B cell (primary cell): Measurements from ENCODE around the gene MALSU1. TPM values are rescaled to one million over a fixed set of nuclear protein-coding genes. Genes with fewer than 3 reads are reported as not detected.

Source experiments
- ATAC-seq: fragments of 200-7000 bp; cut with Tn5 transposase; one replicate; pipeline ENCODE4 v1.10.0; 2021; ENCODE audit warnings: low read depth, mild to moderate bottlenecking, moderate number of reproducible peaks, moderate library complexity
- CTCF ChIA-PET: fragments of 350-600 bp; sonication (Branson Sonifier 250); formaldehyde crosslinking; loops from one replicate; lab custom pipeline; 2021; ENCODE audit warnings: antibody characterized with exemption, inconsistent platforms; lab: Charles Lee
- POLR2A ChIA-PET: fragments of 350-600 bp; sonication (Branson Sonifier 250); formaldehyde crosslinking; loops from one replicate; lab custom pipeline; 2021; ENCODE audit warnings: antibody characterized with exemption; lab: Charles Lee
- DNase-seq: peaks from one replicate; pipeline ENCODE4 v3.0.0; 2013
- H2AFZ ChIP-seq: 2 replicates; pipeline ENCODE4 v1.6.1; 2012; ENCODE audit warnings: mild to moderate bottlenecking, low read depth, low read length; ENCODE audit not compliant: insufficient read depth, poor library complexity, severe bottlenecking
- H3K27ac ChIP-seq, 2 donors: 1 replicate in 1 of 2; 2 replicates in 1 of 2; pipeline ENCODE4 v1.5.1; 2012 to 2013; ENCODE audit warnings: low read length in 2 of 2, mild to moderate bottlenecking in 2 of 2, moderate library complexity in 1 of 2
- H3K27me3 ChIP-seq, 4 experiments: fragments of 200-600 bp in 1 of 4; sonication (generic) in 1 of 4; replicated peaks in 1 of 4; 1 replicate in 2 of 4; 2 replicates in 2 of 4; pipeline versions ENCODE4 v1.6.1 to v1.7.0; 2013 to 2016; ENCODE audit warnings: low read length in 3 of 4, mild to moderate bottlenecking in 2 of 4, mixed read lengths in 1 of 4, moderate library complexity in 1 of 4; ENCODE audit not compliant: insufficient read depth in 4 of 4, control insufficient read depth in 3 of 4; ENCODE audit errors: control extremely low read depth in 1 of 4
- H3K36me3 ChIP-seq, 2 experiments: replicated peaks in 1 of 2; 1 replicate in 1 of 2; 2 replicates in 1 of 2; pipeline versions ENCODE4 v1.6.1 to v1.7.1; 2013; ENCODE audit warnings: low read length in 1 of 2; ENCODE audit not compliant: insufficient read depth in 2 of 2, control insufficient read depth in 1 of 2; ENCODE audit errors: control extremely low read depth in 1 of 2, extremely low read depth in 1 of 2
- H3K4me1 ChIP-seq, 2 donors: fragments of 200-600 bp in 1 of 2; sonication (generic) in 1 of 2; 1 replicate in 1 of 2; 2 replicates in 1 of 2; pipeline versions ENCODE4 v1.5.1 to v1.6.1; 2013 to 2017; ENCODE audit warnings: low read length in 2 of 2; ENCODE audit not compliant: control insufficient read depth in 2 of 2, insufficient read depth in 2 of 2
- H3K4me2 ChIP-seq: replicated peaks from 2 replicates; pipeline ENCODE3; 2012; ENCODE audit warnings: mild to moderate bottlenecking, low read depth, low read length; ENCODE audit not compliant: poor library complexity, severe bottlenecking
- H3K4me3 ChIP-seq, 5 experiments: fragments of 200-600 bp in 1 of 5; sonication (generic) in 1 of 5; 1 replicate in 3 of 5; 2 replicates in 2 of 5; pipeline versions ENCODE4 v1.5.1 to v1.7.0; 2011 to 2016; ENCODE audit warnings: low read length in 4 of 5, mild to moderate bottlenecking in 4 of 5, low read depth in 2 of 5, control low read depth in 1 of 5, moderate library complexity in 1 of 5; ENCODE audit not compliant: insufficient read depth in 1 of 5; ENCODE audit errors: control extremely low read depth in 1 of 5, extremely low read depth in 1 of 5
- H3K79me2 ChIP-seq: fragments of 200-600 bp; sonication (generic); one replicate; pipeline ENCODE4 v1.6.0; 2016; ENCODE audit warnings: low read length; ENCODE audit not compliant: control insufficient read depth, insufficient read depth
- H3K9ac ChIP-seq: fragments of 200-600 bp; sonication (generic); 2 replicates; pipeline ENCODE4 v1.6.1; 2017; ENCODE audit warnings: mild to moderate bottlenecking, low read length, moderate library complexity
- H3K9me3 ChIP-seq, 3 donors: one replicate each; pipeline versions ENCODE4 v1.6.1 to v1.7.1; 2013; ENCODE audit warnings: low read length in 2 of 3; ENCODE audit not compliant: control insufficient read depth in 2 of 3, insufficient read depth in 1 of 3; ENCODE audit errors: control extremely low read depth in 1 of 3
- H4K20me1 ChIP-seq: 2 replicates; pipeline ENCODE4 v1.6.0; 2012; ENCODE audit warnings: mild to moderate bottlenecking, low read length; ENCODE audit not compliant: insufficient read depth, control insufficient read depth, poor library complexity, severe bottlenecking
- H3K27ac Mint-ChIP-seq: one replicate; pipeline ENCODE4 v1.8.0; 2021; ENCODE audit warnings: mixed read lengths
- H3K27me3 Mint-ChIP-seq: one replicate; pipeline ENCODE4 v1.8.0; 2021; ENCODE audit warnings: mixed read lengths
- H3K4me1 Mint-ChIP-seq: one replicate; pipeline ENCODE4 v1.8.0; 2021; ENCODE audit warnings: mixed read lengths
- H3K4me3 Mint-ChIP-seq: one replicate; pipeline ENCODE4 v1.8.0; 2021; ENCODE audit warnings: mixed read lengths
- H3K9me3 Mint-ChIP-seq: one replicate; pipeline ENCODE4 v1.8.0; 2022; ENCODE audit warnings: mixed read lengths; ENCODE audit not compliant: insufficient read depth
- EZH2 ChIP-seq: IDR thresholded peaks from 2 replicates; pipeline ENCODE4 v1.6.1; 2012; ENCODE audit warnings: borderline replicate concordance, low read depth, mild to moderate bottlenecking, moderate library complexity, low read length; ENCODE audit not compliant: insufficient read depth, poor library complexity, severe bottlenecking
- WGBS: methylation state at CpG from one replicate; pipeline ENCODE4 v1.1.5; 2013; ENCODE audit warnings: missing lambda C conversion rate; ENCODE audit not compliant: insufficient coverage; 5-methylcytosine and 5-hydroxymethylcytosine counted together
- intact Hi-C: fragments of 100-400 bp; cut with micrococcal nuclease; formaldehyde crosslinking; loops from one replicate; pipeline ENCODE4 v1.10.0; 2022
- polyA plus RNA-seq: library from polyadenylated mRNA; depleted of rRNA; stranded (reverse); fragments of >200 nt; gene quantifications from 2 replicates; pipeline ENCODE4 v1.2.3, GENCODE V29; 2012
- total RNA-seq, 2 donors: library from RNA; stranded (reverse); fragments of 120-200 nt in 1 of 2; gene quantifications; 1 replicate in 1 of 2; 2 replicates in 1 of 2; pipeline versions ENCODE4 v1.2.3 to v1.2.4, GENCODE V29; 2013 to 2022
- TF ChIP-seq, protein P1 (sequence below): fragments of 200-600 bp; IDR thresholded peaks from one replicate; pipeline ENCODE4 v1.8.0; 2022; ENCODE audit warnings: antibody characterized with exemption, mild to moderate bottlenecking

MALSU1 gene
- total and polyA plus RNA-seq, 2 donors (not counting 1 experiment from before 2014, with no cell fraction given): 20.8 to 38.0 TPM

DNA sequence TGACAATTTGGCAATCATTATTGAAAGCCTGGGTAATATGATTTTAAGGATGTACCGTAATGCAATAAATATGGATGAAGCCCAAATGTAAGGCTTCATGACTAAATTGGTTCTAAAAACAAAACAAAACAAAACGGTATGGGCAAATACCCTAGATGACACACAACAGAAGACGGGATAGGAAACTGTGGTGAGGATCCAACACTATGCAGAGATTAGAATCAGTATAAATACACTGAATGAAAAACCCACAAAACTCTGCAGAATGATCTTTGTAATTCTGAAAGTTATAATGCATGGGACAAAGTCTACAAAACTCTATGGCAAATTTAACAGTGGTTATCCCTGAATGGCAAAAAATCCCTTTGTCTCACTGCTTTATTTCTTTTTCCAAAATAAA, 57.6 kb downstream of the MALSU1 start:
- H3K27ac ChIP-seq: no peak overlapping the region
- no peak overlapping the region for H3K4me2 ChIP-seq
- no peaks in the 10 kb centered on the region for H3K9me3 ChIP-seq
- no peak overlapping the region for H3K4me3 ChIP-seq
- Mint-ChIP-seq H3K27me3 (no peaks in the 10 kb centered on the region), H3K27ac (no peak overlapping the region), H3K9me3 (no peaks in the 10 kb centered on the region), H3K4me1 (peaks cover 10% of the 10 kb centered on the region), H3K4me3 (no peak overlapping the region)
- no peaks in the 10 kb centered on the region for H3K79me2 ChIP-seq
- peaks cover 2 to 8% of the 10 kb centered on the region in 2 donors for H3K4me1 ChIP-seq
- no CpG with 5 or more reads among the region's 3 CpGs for WGBS
- ATAC-seq (no peak), DNase-seq (no peak)
- ChIA-PET CTCF (interaction anchor here (1.1 to 2.4 kb wide), 3 partner anchors 10 to 107 kb away, joined by 4 to 16 read pairs (median 6); no protein-coding TSS in a partner anchor), POLR2A (no interaction called here)
- intact Hi-C loops: loop anchor here (1.0 to 5.0 kb wide), 6 partner anchors 56 to 356 kb away; partner anchors contain the start of gene TRA2A
- H4K20me1 ChIP-seq: no peaks in the 10 kb centered on the region
- H3K27me3 ChIP-seq: peaks cover 0 to 3% (median 0%) of the 10 kb centered on the region in 4 experiments
- H3K36me3 ChIP-seq: no peaks in the 10 kb centered on the region
- H2AFZ ChIP-seq: no peak overlapping the region
- TF ChIP-seq EZH2: no peak
- TF ChIP-seq, protein P1, sequence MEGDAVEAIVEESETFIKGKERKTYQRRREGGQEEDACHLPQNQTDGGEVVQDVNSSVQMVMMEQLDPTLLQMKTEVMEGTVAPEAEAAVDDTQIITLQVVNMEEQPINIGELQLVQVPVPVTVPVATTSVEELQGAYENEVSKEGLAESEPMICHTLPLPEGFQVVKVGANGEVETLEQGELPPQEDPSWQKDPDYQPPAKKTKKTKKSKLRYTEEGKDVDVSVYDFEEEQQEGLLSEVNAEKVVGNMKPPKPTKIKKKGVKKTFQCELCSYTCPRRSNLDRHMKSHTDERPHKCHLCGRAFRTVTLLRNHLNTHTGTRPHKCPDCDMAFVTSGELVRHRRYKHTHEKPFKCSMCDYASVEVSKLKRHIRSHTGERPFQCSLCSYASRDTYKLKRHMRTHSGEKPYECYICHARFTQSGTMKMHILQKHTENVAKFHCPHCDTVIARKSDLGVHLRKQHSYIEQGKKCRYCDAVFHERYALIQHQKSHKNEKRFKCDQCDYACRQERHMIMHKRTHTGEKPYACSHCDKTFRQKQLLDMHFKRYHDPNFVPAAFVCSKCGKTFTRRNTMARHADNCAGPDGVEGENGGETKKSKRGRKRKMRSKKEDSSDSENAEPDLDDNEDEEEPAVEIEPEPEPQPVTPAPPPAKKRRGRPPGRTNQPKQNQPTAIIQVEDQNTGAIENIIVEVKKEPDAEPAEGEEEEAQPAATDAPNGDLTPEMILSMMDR: no peak
- no peak overlapping the region for H3K9ac ChIP-seq
